Gastrocnemius medialis (tissue), 4 donors: ENCODE data around the gene ACTN3.

Source experiments
- CTCF ChIP-seq, 5 experiments: fragments of 450-650 bp in 3 of 5; fragments of 200-600 bp in 2 of 5; sonication (generic) in 2 of 5; IDR thresholded peaks in 4 of 5; conservative IDR thresholded peaks in 1 of 5; 1 replicate in 4 of 5; 2 replicates in 1 of 5; pipeline ENCODE4 v1.5.1; 2016 to 2019; ENCODE audit warnings: antibody characterized with exemption in 5 of 5, mild to moderate bottlenecking in 3 of 5, moderate library complexity in 3 of 5
- POLR2A ChIP-seq, 2 donors: fragments of 450-650 bp; IDR thresholded peaks; one replicate each; pipeline ENCODE4 v1.6.1; 2017; ENCODE audit warnings: antibody characterized with exemption in 2 of 2, mild to moderate bottlenecking in 2 of 2, moderate library complexity in 2 of 2

GRCh38 chr11:66598993-66599392, 52.3 kb downstream of the ACTN3 start:
- no peak for TF ChIP-seq CTCF (IDR thresholded peaks at IDR 0.05 in 4 of 5, conservative IDR thresholded peaks at IDR 0.05 in 1 of 5)
- no peak for TF ChIP-seq POLR2A (IDR thresholded peaks at IDR 0.05)
